Parathyroid adenoma (tissue), 2 donors: ENCODE data around the gene PTPN7.
"Not testable (repeated sequence)": the region's sequence is repeated elsewhere in the genome, so short reads cannot be mapped to it uniquely, and the experiment has no call there.

Experiments
- H2AFZ ChIP-seq: fragments of 300-600 bp; sonication (generic); one replicate; pipeline ENCODE4 v1.7.0; 2017; ENCODE audit warnings: antibody characterized with exemption, mild to moderate bottlenecking
- H3K27ac ChIP-seq: fragments of 300-600 bp; sonication (generic); one replicate; pipeline ENCODE4 v1.7.0; 2017
- H3K27me3 ChIP-seq: fragments of 300-600 bp; sonication (generic); one replicate; pipeline ENCODE4 v1.7.0; 2017; ENCODE audit warnings: low read length; ENCODE audit not compliant: control insufficient read depth, insufficient read depth
- H3K36me3 ChIP-seq: fragments of 300-600 bp; sonication (generic); one replicate; pipeline ENCODE4 v1.7.0; 2017; ENCODE audit warnings: low read length; ENCODE audit not compliant: control insufficient read depth, insufficient read depth
- H3K4me1 ChIP-seq: fragments of 300-600 bp; sonication (generic); one replicate; pipeline ENCODE4 v1.7.0; 2017; ENCODE audit warnings: control low read depth
- H3K4me2 ChIP-seq: fragments of 300-600 bp; sonication (generic); one replicate; pipeline ENCODE4 v1.7.0; 2017; ENCODE audit warnings: low read length
- H3K4me3 ChIP-seq: fragments of 300-600 bp; sonication (generic); one replicate; pipeline ENCODE4 v1.7.0; 2017; ENCODE audit warnings: low read depth, low read length
- H3K79me2 ChIP-seq: fragments of 300-600 bp; sonication (generic); one replicate; pipeline ENCODE4 v1.7.0; 2017; ENCODE audit warnings: control low read depth
- H3K9ac ChIP-seq: fragments of 300-600 bp; sonication (generic); one replicate; pipeline ENCODE4 v1.7.0; 2017; ENCODE audit warnings: mild to moderate bottlenecking
- H3K9me3 ChIP-seq: fragments of 300-600 bp; sonication (generic); one replicate; pipeline ENCODE4 v1.7.0; 2017; ENCODE audit warnings: low read length; ENCODE audit not compliant: control insufficient read depth
- TF ChIP-seq, protein P1 (sequence below): fragments of 300-600 bp; sonication (generic); IDR thresholded peaks from one replicate; pipeline ENCODE4 v1.7.0; 2017; ENCODE audit warnings: antibody characterized with exemption, mild to moderate bottlenecking
- donor health status: primary hyperparathyroidism.

Gene PTPN7

DNA sequence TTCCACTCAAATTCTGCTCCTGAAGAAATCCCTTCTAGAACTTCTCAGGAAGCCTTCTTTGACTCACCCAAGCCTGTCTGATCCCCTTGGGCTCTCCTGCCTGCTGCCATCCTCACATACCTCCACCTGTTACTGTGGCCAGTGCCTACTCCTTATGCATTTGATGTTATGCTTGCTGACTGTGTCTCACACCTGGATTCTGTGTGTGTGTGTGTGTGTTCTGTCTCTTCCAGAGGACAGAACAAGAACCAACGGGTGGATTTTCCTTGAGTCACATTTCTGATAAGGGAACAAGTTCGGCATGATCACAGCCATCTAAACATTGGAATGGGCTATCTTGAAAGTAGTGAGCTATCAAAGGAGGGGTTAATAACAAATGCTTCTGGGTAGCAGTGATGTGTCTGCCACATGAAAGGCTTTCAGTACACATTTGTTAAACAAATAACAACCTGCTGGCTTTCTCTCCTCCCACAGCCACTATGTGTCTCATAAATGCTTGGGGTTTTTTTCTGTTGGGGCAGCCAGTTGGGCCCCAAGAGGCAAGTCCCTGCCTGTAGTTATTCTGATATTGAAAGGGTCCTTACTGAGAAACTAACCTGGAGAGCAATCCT is 46.6 kb downstream of the PTPN7 start:
- no peak overlapping the region for H3K27ac ChIP-seq

DNA sequence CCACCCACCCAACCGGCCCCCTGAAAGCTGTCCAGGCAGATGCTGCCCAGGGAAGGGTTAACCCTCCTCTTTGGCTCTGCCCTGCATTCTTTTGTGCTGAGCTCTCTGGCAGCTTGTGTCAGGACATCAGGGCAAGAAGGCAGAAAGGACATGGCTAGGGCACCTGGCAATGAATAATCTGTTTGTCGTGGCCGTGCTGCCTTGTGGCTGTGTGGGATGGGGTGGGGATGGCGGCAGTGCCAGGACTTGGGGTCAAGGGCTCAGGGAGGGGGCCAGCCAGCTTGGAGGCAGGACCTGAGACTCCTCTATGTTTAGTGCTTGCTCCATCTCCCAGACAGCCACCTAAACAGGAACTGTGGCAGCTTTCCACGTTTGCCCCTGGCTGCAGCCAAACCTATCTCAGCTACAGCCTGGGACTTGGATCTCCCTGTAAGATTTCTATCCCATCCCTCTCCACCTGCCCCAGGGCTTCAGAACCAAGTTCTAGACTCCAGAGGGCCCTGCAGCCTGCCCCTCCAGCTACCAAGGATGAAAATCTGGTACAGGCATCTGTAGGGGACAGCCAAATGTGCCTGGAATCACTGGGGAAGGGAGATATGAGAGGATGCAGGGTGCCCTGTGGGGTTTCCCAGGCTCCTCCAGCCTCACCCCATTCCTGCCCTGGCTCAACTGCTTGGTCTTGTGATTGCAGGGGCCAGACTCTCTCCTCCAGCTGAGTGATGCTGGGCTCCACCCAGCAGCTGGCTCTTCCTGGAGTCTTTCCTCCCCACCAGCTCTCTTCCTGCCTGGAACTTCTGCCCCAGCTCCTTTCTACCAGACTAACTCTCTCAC is 47.3 kb downstream of the PTPN7 start:
- Histone ChIP-seq H3K27me3 (no peaks in the 10 kb centered on the region), H3K4me2 (peak overlapping the region; percentile 50), H3K4me1 (peaks cover 15% of the 10 kb centered on the region), H3K9ac (no peak overlapping the region), H3K79me2 (no peaks in the 10 kb centered on the region), H3K4me3 (no peak overlapping the region), H3K27ac (peak overlapping the region; percentile 32), H2AFZ (peak overlapping the region; percentile 60), H3K9me3 (no peaks in the 10 kb centered on the region), H3K36me3 (no peaks in the 10 kb centered on the region)
- TF ChIP-seq, protein P1, sequence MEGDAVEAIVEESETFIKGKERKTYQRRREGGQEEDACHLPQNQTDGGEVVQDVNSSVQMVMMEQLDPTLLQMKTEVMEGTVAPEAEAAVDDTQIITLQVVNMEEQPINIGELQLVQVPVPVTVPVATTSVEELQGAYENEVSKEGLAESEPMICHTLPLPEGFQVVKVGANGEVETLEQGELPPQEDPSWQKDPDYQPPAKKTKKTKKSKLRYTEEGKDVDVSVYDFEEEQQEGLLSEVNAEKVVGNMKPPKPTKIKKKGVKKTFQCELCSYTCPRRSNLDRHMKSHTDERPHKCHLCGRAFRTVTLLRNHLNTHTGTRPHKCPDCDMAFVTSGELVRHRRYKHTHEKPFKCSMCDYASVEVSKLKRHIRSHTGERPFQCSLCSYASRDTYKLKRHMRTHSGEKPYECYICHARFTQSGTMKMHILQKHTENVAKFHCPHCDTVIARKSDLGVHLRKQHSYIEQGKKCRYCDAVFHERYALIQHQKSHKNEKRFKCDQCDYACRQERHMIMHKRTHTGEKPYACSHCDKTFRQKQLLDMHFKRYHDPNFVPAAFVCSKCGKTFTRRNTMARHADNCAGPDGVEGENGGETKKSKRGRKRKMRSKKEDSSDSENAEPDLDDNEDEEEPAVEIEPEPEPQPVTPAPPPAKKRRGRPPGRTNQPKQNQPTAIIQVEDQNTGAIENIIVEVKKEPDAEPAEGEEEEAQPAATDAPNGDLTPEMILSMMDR, result no peak

More for the DNA sequence above, 46.6 kb downstream of the PTPN7 start:
- H3K4me1 ChIP-seq, result peaks cover 8% of the 10 kb centered on the region
- H2AFZ ChIP-seq, result no peak overlapping the region
- no peak overlapping the region for H3K9ac ChIP-seq
- H3K36me3 ChIP-seq, result no peaks in the 10 kb centered on the region
- no peak overlapping the region for H3K4me2 ChIP-seq
- TF ChIP-seq, protein P1, result no peak
- H3K9me3 ChIP-seq, result no peaks in the 10 kb centered on the region
- H3K27me3 ChIP-seq, result no peaks in the 10 kb centered on the region
- no peak overlapping the region for H3K4me3 ChIP-seq
- H3K79me2 ChIP-seq, result no peaks in the 10 kb centered on the region

DNA sequence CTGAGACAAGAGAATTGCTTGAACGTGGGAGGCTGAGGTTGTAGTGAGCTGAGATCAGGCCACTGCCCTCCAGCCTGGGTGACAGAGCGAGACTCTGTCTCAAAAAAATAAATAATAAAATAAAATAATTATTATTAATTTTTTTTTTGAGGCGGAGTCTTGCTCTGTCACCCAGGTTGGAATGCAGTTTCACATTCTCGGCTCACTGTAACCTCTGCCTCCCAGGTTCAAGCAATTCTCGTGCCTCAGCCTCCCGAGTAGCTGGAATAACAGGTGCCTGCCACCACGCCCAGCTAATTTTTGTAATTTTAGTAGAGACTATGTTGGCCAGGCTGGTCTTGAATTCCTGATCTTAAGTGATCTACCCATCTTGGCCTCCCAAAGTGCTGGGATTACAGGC is 48.8 kb downstream of the PTPN7 start:
- not testable (repeated sequence) for H2AFZ ChIP-seq, H3K9me3 ChIP-seq, H3K27ac ChIP-seq

DNA sequence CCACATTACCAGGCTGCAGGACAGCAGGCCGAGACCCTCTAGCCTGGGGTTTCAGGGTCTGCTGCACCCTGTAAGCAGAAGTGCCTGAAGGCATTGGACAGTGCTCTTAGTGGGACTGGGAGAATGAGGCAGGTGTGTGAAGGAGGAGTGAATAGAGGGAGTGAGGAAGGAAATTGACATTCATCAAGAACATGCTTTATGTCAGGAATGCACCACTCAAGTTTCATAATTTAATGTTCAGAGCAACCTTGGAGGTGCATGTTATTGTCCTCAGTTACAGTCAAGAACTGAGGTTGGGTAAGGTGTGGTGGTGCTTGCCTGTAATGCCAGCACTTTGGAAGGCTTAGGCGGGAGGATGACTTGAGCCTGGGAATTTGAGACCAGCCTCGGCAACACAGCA is 49.4 kb downstream of the PTPN7 start:
- no peak overlapping the region for H3K9ac ChIP-seq
- H3K4me1 ChIP-seq, result peaks cover 25% of the 10 kb centered on the region
- H3K27me3 ChIP-seq, result no peaks in the 10 kb centered on the region
- H3K4me3 ChIP-seq, result no peak overlapping the region
- no peaks in the 10 kb centered on the region for H3K9me3 ChIP-seq
- no peak overlapping the region for H3K4me2 ChIP-seq
- no peak overlapping the region for H3K27ac ChIP-seq
- TF ChIP-seq, protein P1, result no peak
- H3K36me3 ChIP-seq, result no peaks in the 10 kb centered on the region
- no peak overlapping the region for H2AFZ ChIP-seq
- no peaks in the 10 kb centered on the region for H3K79me2 ChIP-seq

More for the DNA sequence above, 48.8 kb downstream of the PTPN7 start:
- peaks cover 25% of the 10 kb centered on the region for H3K4me1 ChIP-seq
- H3K4me3 ChIP-seq, H3K4me2 ChIP-seq, H3K79me2 ChIP-seq, H3K27me3 ChIP-seq, H3K9ac ChIP-seq, H3K36me3 ChIP-seq: not testable (repeated sequence)

DNA sequence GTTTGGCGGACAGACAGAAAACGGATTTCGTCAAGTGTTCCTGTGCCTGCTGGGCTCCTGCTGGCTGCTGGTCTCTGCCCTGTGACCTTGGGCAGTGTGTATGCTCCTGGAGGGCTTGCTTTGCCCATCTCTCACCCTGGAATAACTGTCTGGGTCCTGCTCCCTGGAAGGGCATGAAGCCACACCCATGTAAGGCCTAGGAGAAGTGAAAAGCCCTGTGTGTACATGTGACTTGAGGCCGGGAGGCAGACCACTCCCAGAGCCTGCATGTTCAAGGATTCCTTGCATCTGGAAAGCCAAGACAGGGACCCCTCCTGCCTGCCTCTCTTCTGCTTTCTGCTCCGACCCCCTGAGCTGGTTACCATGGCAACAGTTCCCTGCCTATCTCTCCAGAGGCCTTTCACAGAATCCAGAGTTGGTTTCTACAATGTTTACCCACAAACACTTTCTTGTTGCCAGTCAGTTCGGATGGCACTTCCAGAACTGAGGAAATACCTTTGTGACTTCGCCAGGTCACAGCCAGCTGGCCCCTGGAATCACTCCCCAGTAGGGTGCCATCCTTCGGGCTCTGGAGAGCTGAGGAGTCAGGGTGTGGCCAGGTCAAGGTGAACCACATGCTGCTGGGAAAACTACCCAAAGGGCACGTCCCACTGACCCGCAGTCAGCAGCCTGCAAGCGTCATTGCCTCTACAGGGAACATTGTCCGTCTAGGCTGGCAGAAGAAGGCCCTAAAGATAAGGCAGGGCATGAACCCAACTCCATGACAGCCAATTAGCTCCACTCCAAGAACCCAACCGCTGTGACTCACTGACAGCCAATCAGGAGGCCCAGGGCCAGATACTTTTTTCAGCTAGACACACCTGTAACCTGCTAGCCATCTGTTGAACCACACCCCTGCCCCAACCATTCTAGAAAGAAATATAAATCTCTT is 52.3 kb downstream of the PTPN7 start:
- Histone ChIP-seq H3K9ac (no peak overlapping the region), H2AFZ (peak overlapping the region; percentile 45), H3K9me3 (no peaks in the 10 kb centered on the region), H3K4me2 (peak overlapping the region; percentile 53), H3K4me1 (peaks cover 20% of the 10 kb centered on the region), H3K4me3 (no peak overlapping the region), H3K27me3 (no peaks in the 10 kb centered on the region), H3K36me3 (no peaks in the 10 kb centered on the region), H3K27ac (peak overlapping the region; percentile 49), H3K79me2 (no peaks in the 10 kb centered on the region)
- TF ChIP-seq, protein P1, result no peak
